Ovary (tissue), 9 donors: Measurements from ENCODE around the gene ARFIP1. TPM values are rescaled to one million over a fixed set of nuclear protein-coding genes. Genes with fewer than 3 reads are reported as not detected.
"Not testable (repeated sequence)": the region's sequence is repeated elsewhere in the genome, so short reads cannot be mapped to it uniquely, and the experiment has no call there.

Source experiments
- DNase-seq, 5 donors: peaks; one replicate each; pipeline ENCODE4 v3.0.0-alpha.2; 2019 to 2020
- H3K27ac ChIP-seq, 2 donors: fragments of 200-600 bp; one replicate each; pipeline versions ENCODE4 v1.5.1 to v1.8.0; 2019 to 2022
- H3K27me3 ChIP-seq: fragments of 200-600 bp; one replicate; pipeline ENCODE4 v1.8.0; 2022
- H3K36me3 ChIP-seq: fragments of 200-600 bp; sonication (generic); one replicate; pipeline ENCODE4 v1.5.1; 2019
- H3K4me1 ChIP-seq: one replicate; pipeline ENCODE4 v1.8.1; 2013; ENCODE audit warnings: mild to moderate bottlenecking, moderate library complexity; ENCODE audit not compliant: insufficient read depth
- H3K4me3 ChIP-seq: fragments of 200-600 bp; sonication (generic); one replicate; pipeline ENCODE4 v1.5.1; 2017
- H3K9me3 ChIP-seq, 2 donors: fragments of 200-600 bp in 1 of 2; sonication (generic) in 1 of 2; one replicate each; pipeline versions ENCODE4 v1.5.1 to v1.8.1; 2013 to 2019; ENCODE audit warnings: mild to moderate bottlenecking in 1 of 2, moderate library complexity in 1 of 2
- CTCF ChIP-seq, 3 donors: fragments of 450-650 bp in 2 of 3; fragments of 200-600 bp in 1 of 3; IDR thresholded peaks; one replicate each; pipeline versions ENCODE4 v1.5.1 to v1.8.0; 2016 to 2022; ENCODE audit warnings: antibody characterized with exemption in 3 of 3, mild to moderate bottlenecking in 1 of 3
- EP300 ChIP-seq: sonication (generic); formaldehyde crosslinking; IDR thresholded peaks from one replicate; pipeline ENCODE4 v1.6.1; 2017; ENCODE audit warnings: antibody characterized with exemption
- POLR2A ChIP-seq: fragments of 450-650 bp; IDR thresholded peaks from one replicate; pipeline ENCODE4 v1.6.1; 2017; ENCODE audit warnings: antibody characterized with exemption, mild to moderate bottlenecking, moderate library complexity
- WGBS, 3 donors: extraction: QIAGEN DNeasy Blood & Tissue Kit in 1 of 3; methylation state at CpG; one replicate each; pipeline versions ENCODE4 v1.1.5 to v1.1.7; 2013 to 2017; 5-methylcytosine and 5-hydroxymethylcytosine counted together
- intact Hi-C, 4 donors: fragments of 100-400 bp; cut with DNase I; formaldehyde crosslinking; loops; one replicate each; pipeline versions ENCODE4 v1.11.0 to v1.15.1; 2022 to 2023
- polyA plus RNA-seq, 2 donors: library from polyadenylated mRNA; stranded (reverse); fragments of 200-250 nt in 1 of 2; fragments of 350-450 nt in 1 of 2; fragmentation: Illumina TruSeq in 1 of 2; extraction: RNeasy Lipid Tissue Mini Kit (QIAGEN cat#74804) in 1 of 2; gene quantifications; one replicate each; pipeline ENCODE4 v1.2.3, GENCODE V29; 2013 to 2014
- total RNA-seq, 7 donors: library from RNA; depleted of rRNA in 2 of 7; stranded (reverse); fragments of >200 nt in 2 of 7; fragmentation: NEBNext Ultra II Directional in 3 of 7; extraction: Animal tissue kit (Norgen Biotek cat#: 25700) in 3 of 7; gene quantifications; one replicate each; pipeline versions ENCODE4 v1.1.0 to v1.2.4, GENCODE V29; 2016 to 2023
- donor health status: DM: no; HTN: no; CAD: no; lungs with moderate emphysema.
- donor health status: DM: no; HTN: no; CAD: no.
- donor health status: Bipolar disorder and iron deficiency.
- donor health status: DM: yes; HTN: yes; CAD: no.
- donor health status: DM: no; HTN: no; CAD: no.
- donor health status: DM: yes; HTN: yes; CAD: no.

The ARFIP1 gene
- total and polyA plus RNA-seq, 9 donors: 15.6 to 47.4 (median 29.8) TPM

- TF ChIP-seq POLR2A: no peak
- no peak for TF ChIP-seq CTCF (IDR thresholded peaks at IDR 0.05)
- TF ChIP-seq EP300: no peak
- no peaks in the 10 kb centered on the region for H3K4me1 ChIP-seq
- DNase-seq: no peak
- H3K27me3 ChIP-seq: no peaks in the 10 kb centered on the region
- peaks cover 0 to 4% of the 10 kb centered on the region in 2 donors for H3K9me3 ChIP-seq
- H3K36me3 ChIP-seq: no peaks in the 10 kb centered on the region
- intact Hi-C loops: no loop called here
- no peak overlapping the region for H3K4me3 ChIP-seq
- 94 to 95% (median 94%) methylated on average over 9 of the region's 9 CpGs for WGBS, 3 donors
- no peak overlapping the region for H3K27ac ChIP-seq
Observed at GRCh38 chr4:152748619-152749018, 31.1 kb upstream of the ARFIP1 start.

- Histone ChIP-seq H3K9me3 (no peaks in the 10 kb centered on the region), H3K27ac (no peak overlapping the region), H3K4me1 (no peaks in the 10 kb centered on the region), H3K36me3 (no peaks in the 10 kb centered on the region), H3K4me3 (no peak overlapping the region), H3K27me3 (no peaks in the 10 kb centered on the region)
- 83 to 96% (median 95%) methylated on average over 1 of the region's 1 CpG for WGBS, 3 donors
- intact Hi-C loops: no loop called here
- no peak for DNase-seq
- TF ChIP-seq EP300: no peak
- TF ChIP-seq CTCF (IDR thresholded peaks at IDR 0.05): no peak
- no peak for TF ChIP-seq POLR2A
Observed at GRCh38 chr4:152763796-152764195, 16.0 kb upstream of the ARFIP1 start.

GRCh38 chr4:152765069-152765737 lies 14.6 kb upstream of the ARFIP1 start:
- DNase-seq, H3K4me3 ChIP-seq, intact Hi-C loops, H3K36me3 ChIP-seq, H3K9me3 ChIP-seq, H3K27ac ChIP-seq, H3K27me3 ChIP-seq, H3K4me1 ChIP-seq: not testable (repeated sequence)
- WGBS, 3 donors: 90 to 94% (median 91%) methylated on average over 33 to 54 of the region's 54 CpGs

GRCh38 chr4:152771741-152772533 lies 7.8 kb upstream of the ARFIP1 start:
- no peak overlapping the region for H3K4me3 ChIP-seq
- H3K36me3 ChIP-seq: no peaks in the 10 kb centered on the region
- intact Hi-C loops: no loop called here
- TF ChIP-seq EP300 (no peak), CTCF (IDR thresholded peaks at IDR 0.05) (no peak), POLR2A (no peak)
- H3K27me3 ChIP-seq: no peaks in the 10 kb centered on the region
- no peak for DNase-seq
- no peaks in the 10 kb centered on the region for H3K4me1 ChIP-seq
- no peaks in the 10 kb centered on the region for H3K9me3 ChIP-seq
- WGBS, 3 donors: 67 to 76% (median 76%) methylated on average over 3 of the region's 3 CpGs
- no peak overlapping the region for H3K27ac ChIP-seq

GRCh38 chr4:152773339-152773738 lies 6.4 kb upstream of the ARFIP1 start:
- H3K9me3 ChIP-seq: no peaks in the 10 kb centered on the region
- no peak for TF ChIP-seq POLR2A
- no peak for TF ChIP-seq CTCF (IDR thresholded peaks at IDR 0.05)
- TF ChIP-seq EP300: no peak
- intact Hi-C loops: no loop called here
- H3K27ac ChIP-seq: no peak overlapping the region
- H3K27me3 ChIP-seq: no peaks in the 10 kb centered on the region
- no peak for DNase-seq
- WGBS, 3 donors: 90 to 97% (median 94%) methylated on average over 2 of the region's 2 CpGs
- H3K36me3 ChIP-seq: no peaks in the 10 kb centered on the region
- H3K4me1 ChIP-seq: no peaks in the 10 kb centered on the region
- no peak overlapping the region for H3K4me3 ChIP-seq
